GM13976 (cell line): Measurements from ENCODE around the gene SLC43A2.
"Not testable (repeated sequence)": the region's sequence is repeated elsewhere in the genome, so short reads cannot be mapped to it uniquely, and the experiment has no call there.

Experiments
- DNase-seq: peaks from one replicate; pipeline ENCODE4 v3.0.0; 2012; ENCODE audit warnings: low spot score
- CTCF ChIP-seq: IDR thresholded peaks from 2 replicates; pipeline ENCODE4 v1.5.1; 2012; ENCODE audit warnings: borderline replicate concordance, mild to moderate bottlenecking; ENCODE audit not compliant: insufficient read depth; ENCODE audit errors: extremely low read depth, missing control alignments, control extremely low read depth
- in situ Hi-C: fragments of 300-500 bp; cut with MboI; formaldehyde crosslinking; loops from one replicate; pipeline ENCODE4 v1.12.0; 2022; ENCODE audit warnings: low sequenced_read_pairs, mixed read lengths, inconsistent platforms; ENCODE audit not compliant: unreplicated experiment

Gene SLC43A2

DNA sequence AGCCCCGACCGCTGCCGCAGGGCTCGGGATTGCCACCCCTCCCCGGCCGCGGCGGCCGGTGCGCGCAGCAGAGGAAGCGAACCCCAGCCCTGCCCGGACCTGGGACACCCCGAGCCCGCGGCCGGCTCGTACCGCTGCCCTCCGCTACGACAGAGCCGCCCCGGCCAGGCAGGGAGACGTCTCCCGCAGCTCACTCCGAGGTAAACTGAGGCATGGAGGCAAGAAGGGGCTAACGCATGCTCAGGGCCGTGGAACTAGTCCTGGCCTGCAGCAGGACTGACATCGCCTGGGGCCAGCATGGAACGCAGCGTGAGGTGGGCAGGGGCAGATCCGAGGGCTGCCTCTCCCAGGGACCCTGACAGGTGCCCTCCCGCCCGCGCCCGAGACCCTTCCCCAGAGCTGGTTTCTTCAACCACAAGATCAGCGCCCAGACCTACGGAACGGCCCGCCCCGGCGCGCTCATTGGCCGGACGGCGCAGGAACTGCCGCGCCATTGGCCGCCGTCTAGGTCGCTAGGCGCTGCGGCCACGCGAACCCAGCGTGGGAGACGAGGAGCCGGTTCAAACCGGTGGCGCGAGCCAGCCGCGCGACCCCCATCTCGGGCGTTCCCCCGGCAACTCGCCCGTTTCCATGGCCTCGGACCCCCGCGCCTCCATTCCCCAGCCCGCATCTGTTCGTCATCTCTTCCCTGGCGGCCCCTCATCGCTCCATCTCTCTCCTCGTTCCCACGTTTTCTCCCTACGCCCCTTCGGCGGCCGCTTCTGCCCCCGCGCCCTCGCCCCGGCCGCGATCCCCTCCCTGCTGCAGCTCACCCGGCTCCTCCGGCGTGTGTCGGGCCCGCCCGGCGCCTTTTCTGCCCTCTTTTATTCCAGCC is at the start of gene SLC43A2:
TSS of gene SLC43A2 (minus strand) at position 853 of the 874 bp plus-strand sequence. CDS start 960 bp downstream, outside the sequence.
- in situ Hi-C loops: loop anchor here (5.0 kb wide), 1 partner anchor 51 kb away; no protein-coding TSS in a partner anchor
- TF ChIP-seq CTCF: no peak

GRCh38 chr17:1676401-1676800 is 47.8 kb upstream of the SLC43A2 start:
- no peak for TF ChIP-seq CTCF
- no peak for DNase-seq
- in situ Hi-C loops: no loop called here

More for the DNA sequence above, at the start of gene SLC43A2:
- peak; percentile 94 for DNase-seq

DNA sequence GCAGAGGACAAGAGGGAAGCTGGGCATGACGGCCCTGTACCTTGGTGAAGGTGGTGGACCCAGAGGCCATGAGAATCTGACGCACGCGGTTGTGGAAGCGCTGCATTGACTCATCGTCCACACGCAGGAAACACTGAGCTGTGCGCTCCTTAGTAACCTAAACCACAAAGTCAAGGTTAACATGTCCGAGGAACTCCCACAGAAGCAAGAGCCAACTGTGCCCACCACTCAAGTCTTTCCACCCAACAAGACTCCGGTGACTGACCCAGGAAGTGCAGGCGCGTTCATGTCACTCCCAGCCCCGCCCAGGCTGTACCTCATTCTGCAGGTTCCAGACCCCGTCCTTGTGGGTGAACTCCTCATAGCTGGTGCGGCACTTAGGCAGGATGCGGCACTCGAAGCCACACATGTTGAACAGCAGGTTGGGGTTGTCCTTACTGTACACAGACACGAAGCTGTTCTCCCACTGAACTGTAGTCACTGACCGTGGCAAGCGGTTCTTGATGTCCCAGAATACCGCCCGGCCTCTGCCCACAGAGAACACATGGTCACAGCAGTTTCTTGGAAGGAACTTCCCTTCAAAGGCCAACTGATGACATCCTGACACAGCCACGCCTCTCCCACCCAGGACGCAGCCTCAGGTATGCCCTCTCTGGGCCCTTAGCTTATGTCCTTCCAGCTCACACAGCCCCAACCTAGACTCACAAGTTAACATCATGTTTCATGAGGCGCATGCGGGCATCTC is 44.6 kb upstream of the SLC43A2 start:
- no peak for TF ChIP-seq CTCF
- in situ Hi-C loops: no loop called here
- DNase-seq: no peak

- DNase-seq, in situ Hi-C loops: not testable (repeated sequence)
Measured at GRCh38 chr17:1663934-1664333, 35.3 kb upstream of the SLC43A2 start.

GRCh38 chr17:1661045-1661444 is 32.4 kb upstream of the SLC43A2 start:
- in situ Hi-C loops: no loop called here
- no peak for DNase-seq
- no peak for TF ChIP-seq CTCF

GRCh38 chr17:1658100-1658499 is 29.5 kb upstream of the SLC43A2 start:
- in situ Hi-C loops: no loop called here
- TF ChIP-seq CTCF: no peak
- no peak for DNase-seq

DNA sequence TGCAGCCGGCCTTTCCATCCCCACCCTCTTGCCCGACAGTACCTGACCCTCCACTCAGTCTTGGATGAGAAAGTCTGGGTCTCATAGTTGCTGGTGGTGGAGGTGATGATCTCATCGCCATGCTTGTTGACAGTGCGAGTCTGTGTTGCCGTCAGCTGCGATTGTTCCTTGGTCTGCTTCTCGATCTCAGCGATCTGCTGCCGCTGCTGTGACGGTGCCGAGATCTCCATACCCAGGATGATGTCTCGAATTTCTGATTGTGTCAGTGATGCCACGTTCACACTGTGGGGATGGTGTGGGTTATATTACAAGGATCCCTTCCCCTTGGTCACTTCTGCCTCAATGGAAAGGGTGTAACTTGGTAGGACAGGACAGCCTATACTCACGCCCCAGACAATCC is 25.1 kb upstream of the SLC43A2 start:
- DNase-seq: no peak
- TF ChIP-seq CTCF: no peak
- in situ Hi-C loops: no loop called here

DNA sequence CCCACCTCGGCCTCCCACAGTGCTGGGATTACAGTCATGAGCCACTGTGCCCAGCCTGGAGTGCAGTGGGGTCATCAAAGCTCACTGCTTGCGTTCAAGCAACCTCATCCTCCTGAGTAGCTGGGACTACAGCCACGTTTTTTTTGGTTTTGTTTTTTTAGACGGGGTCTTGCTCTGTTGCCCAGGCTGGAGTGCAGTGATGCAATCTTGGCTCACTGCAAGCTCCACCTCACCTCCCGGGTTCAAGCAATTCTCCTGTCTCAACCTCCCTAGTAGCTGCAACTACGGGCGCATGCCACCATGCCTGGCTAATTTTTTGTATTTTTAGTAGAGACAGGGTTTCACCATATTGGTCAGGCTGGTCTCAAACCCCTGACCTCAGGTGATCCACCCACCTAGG is 24.2 kb upstream of the SLC43A2 start:
- in situ Hi-C loops, DNase-seq: not testable (repeated sequence)
